AG04449 (cell line): Measurements from ENCODE around the gene KCTD20.
"Not testable (repeated sequence)": the region's sequence is repeated elsewhere in the genome, so short reads cannot be mapped to it uniquely, and the experiment has no call there.

Experiments used
- CTCF ChIA-PET: fragments of 350-600 bp; formaldehyde crosslinking; extraction: SDS; loops from one replicate; lab custom pipeline; 2021; ENCODE audit warnings: antibody characterized with exemption; lab: Yijun Ruan, JAX
- POLR2A ChIA-PET: fragments of 400-600, 350-600 bp; formaldehyde crosslinking; extraction: SDS; loops from one replicate; lab custom pipeline; 2020; ENCODE audit warnings: antibody characterized with exemption, inconsistent platforms; lab: Yijun Ruan, JAX
- DNase-seq: peaks from one replicate; pipeline ENCODE4 v3.0.0-alpha.2; 2010; ENCODE audit warnings: low read depth, low spot score
- H3K4me3 ChIP-seq: 2 replicates; pipeline ENCODE4 v1.5.1; 2011; ENCODE audit warnings: low read depth, mild to moderate bottlenecking, control low read depth, low read length
- CTCF ChIP-seq: IDR thresholded peaks from one replicate; pipeline ENCODE4 v1.5.1; 2011; ENCODE audit warnings: mild to moderate bottlenecking, moderate library complexity, low read length, control low read depth, inconsistent platforms; ENCODE audit not compliant: insufficient read depth; ENCODE audit errors: missing control alignments

The KCTD20 gene

GRCh38 chr6:36442103-36442670 lies 613 bp upstream of the KCTD20 start:
- ChIA-PET POLR2A (interaction anchor here (1.1 kb wide), 1 partner anchor 10 kb away, joined by 4 read pairs; no protein-coding TSS in a partner anchor), CTCF (no interaction called here)
- peak overlapping the region; percentile 84 for H3K4me3 ChIP-seq
- TF ChIP-seq CTCF = no peak
- DNase-seq = no peak

GRCh38 chr6:36443471-36444428 lies 950 bp downstream of the KCTD20 start:
- peak overlapping the region; percentile 84 for H3K4me3 ChIP-seq
- peak; percentile 1 for TF ChIP-seq CTCF
- ChIA-PET CTCF (interaction anchor here (1.7 to 2.2 kb wide), 2 partner anchors 20 to 172 kb away, joined by 4 to 9 read pairs; no protein-coding TSS in a partner anchor), POLR2A (interaction anchor here (1.2 to 1.3 kb wide), 2 partner anchors 14 to 20 kb away, joined by 3 to 5 read pairs; no protein-coding TSS in a partner anchor)
- DNase-seq = no peak

GRCh38 chr6:36444470-36444869 lies 1.7 kb downstream of the KCTD20 start:
- ChIA-PET POLR2A (interaction anchor here (1.2 kb wide), 1 partner anchor 15 kb away, joined by 3 read pairs; no protein-coding TSS in a partner anchor), CTCF (interaction anchor here (1.1 to 2.2 kb wide), 4 partner anchors 15 to 171 kb away, joined by 3 to 9 read pairs (median 5); no protein-coding TSS in a partner anchor)
- no peak for DNase-seq
- TF ChIP-seq CTCF = no peak
- H3K4me3 ChIP-seq = peak overlapping the region; percentile 84

GRCh38 chr6:36445621-36446020 lies 2.8 kb downstream of the KCTD20 start:
- POLR2A ChIA-PET = no interaction called here
- CTCF ChIA-PET = interaction anchor here (0.6 to 1.7 kb wide), 4 partner anchors 14 to 27 kb away, joined by 3 to 6 read pairs (median 3); no protein-coding TSS in a partner anchor
- H3K4me3 ChIP-seq = no peak overlapping the region
- no peak for DNase-seq
- TF ChIP-seq CTCF = no peak

GRCh38 chr6:36449173-36449572 lies 6.4 kb downstream of the KCTD20 start:
- CTCF ChIA-PET, DNase-seq, POLR2A ChIA-PET, H3K4me3 ChIP-seq: not testable (repeated sequence)

GRCh38 chr6:36452897-36453296 lies 10.1 kb downstream of the KCTD20 start:
- DNase-seq, H3K4me3 ChIP-seq, POLR2A ChIA-PET: not testable (repeated sequence)
- CTCF ChIA-PET = interaction anchor here (1.4 kb wide), 1 partner anchor 10 kb away, joined by 7 read pairs; no protein-coding TSS in a partner anchor

GRCh38 chr6:36455486-36456027 lies 12.8 kb downstream of the KCTD20 start:
- ChIA-PET CTCF (interaction anchor here (0.6 kb wide), 1 partner anchor 20 kb away, joined by 3 read pairs; no protein-coding TSS in a partner anchor), POLR2A (no interaction called here)
- no peak for DNase-seq
- no peak for TF ChIP-seq CTCF
- no peak overlapping the region for H3K4me3 ChIP-seq
